ENCODE data around the gene MACF1.

DNA sequence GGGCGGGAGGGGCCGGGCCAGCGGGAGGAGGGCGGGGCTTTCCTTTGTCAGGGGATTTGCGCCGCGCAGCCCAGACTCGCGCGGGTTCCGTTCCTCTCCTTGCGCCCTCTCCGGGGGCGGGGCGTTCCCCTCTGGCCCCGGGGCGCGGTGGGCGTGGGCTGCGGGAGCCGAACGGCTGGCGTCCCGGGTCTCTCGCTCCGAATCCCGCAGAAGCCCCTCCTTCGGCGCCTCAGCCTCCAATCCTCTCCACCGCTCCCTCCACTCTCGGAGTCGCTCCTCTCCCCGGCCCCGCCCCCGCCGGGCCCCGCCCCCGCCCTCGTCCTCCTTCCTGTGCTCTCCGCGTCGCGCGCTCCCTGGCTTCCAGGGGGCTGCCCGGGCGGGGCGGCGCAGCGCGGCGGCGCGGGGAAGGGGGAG lies 204.2 kb downstream of the MACF1 start:
- TF ChIP-seq, protein P1, sequence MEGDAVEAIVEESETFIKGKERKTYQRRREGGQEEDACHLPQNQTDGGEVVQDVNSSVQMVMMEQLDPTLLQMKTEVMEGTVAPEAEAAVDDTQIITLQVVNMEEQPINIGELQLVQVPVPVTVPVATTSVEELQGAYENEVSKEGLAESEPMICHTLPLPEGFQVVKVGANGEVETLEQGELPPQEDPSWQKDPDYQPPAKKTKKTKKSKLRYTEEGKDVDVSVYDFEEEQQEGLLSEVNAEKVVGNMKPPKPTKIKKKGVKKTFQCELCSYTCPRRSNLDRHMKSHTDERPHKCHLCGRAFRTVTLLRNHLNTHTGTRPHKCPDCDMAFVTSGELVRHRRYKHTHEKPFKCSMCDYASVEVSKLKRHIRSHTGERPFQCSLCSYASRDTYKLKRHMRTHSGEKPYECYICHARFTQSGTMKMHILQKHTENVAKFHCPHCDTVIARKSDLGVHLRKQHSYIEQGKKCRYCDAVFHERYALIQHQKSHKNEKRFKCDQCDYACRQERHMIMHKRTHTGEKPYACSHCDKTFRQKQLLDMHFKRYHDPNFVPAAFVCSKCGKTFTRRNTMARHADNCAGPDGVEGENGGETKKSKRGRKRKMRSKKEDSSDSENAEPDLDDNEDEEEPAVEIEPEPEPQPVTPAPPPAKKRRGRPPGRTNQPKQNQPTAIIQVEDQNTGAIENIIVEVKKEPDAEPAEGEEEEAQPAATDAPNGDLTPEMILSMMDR (IDR thresholded peaks at IDR 0.05; ENCODE audit: low read length): no peak
- no peak for TF ChIP-seq EZH2 (optimal IDR thresholded peaks at IDR 0.05; ENCODE audit: low read depth, low read length)
